Measurements from ENCODE around the gene B3GNT8.

- no peak for TF ChIP-seq CTCF (conservative IDR thresholded peaks at IDR 0.05)
- TF ChIP-seq ZFX (IDR thresholded peaks at IDR 0.05): no peak
Measured at GRCh38 chr19:41430922-41431321, 3.7 kb upstream of the B3GNT8 start.
